IgD-negative memory B cell (primary cell): ENCODE measurements around the gene PAK2. TPM values are rescaled to one million over a fixed set of nuclear protein-coding genes. Genes with fewer than 3 reads are reported as not detected.

Experiments used
- H3K27ac Mint-ChIP-seq, 3 donors: one replicate each; pipeline ENCODE4 v1.8.0; 2020 to 2022; ENCODE audit warnings: mild to moderate bottlenecking in 3 of 3, mixed read lengths in 3 of 3, moderate library complexity in 1 of 3
- H3K27me3 Mint-ChIP-seq: one replicate; pipeline ENCODE4 v1.8.0; 2021; ENCODE audit warnings: mixed read lengths
- H3K36me3 Mint-ChIP-seq: one replicate; pipeline ENCODE4 v1.8.0; 2020; ENCODE audit warnings: mild to moderate bottlenecking, mixed read lengths
- H3K4me1 Mint-ChIP-seq, 3 donors: one replicate each; pipeline ENCODE4 v1.8.0; 2020 to 2022; ENCODE audit warnings: mixed read lengths in 3 of 3, mild to moderate bottlenecking in 1 of 3
- H3K4me3 Mint-ChIP-seq, 4 donors: one replicate each; pipeline ENCODE4 v1.8.0; 2020 to 2022; ENCODE audit warnings: mild to moderate bottlenecking in 4 of 4, mixed read lengths in 4 of 4, moderate library complexity in 3 of 4
- H3K9me3 Mint-ChIP-seq, 3 donors: one replicate each; pipeline ENCODE4 v1.8.0; 2020 to 2021; ENCODE audit warnings: mixed read lengths in 3 of 3, mild to moderate bottlenecking in 1 of 3
- polyA plus RNA-seq: library from polyadenylated mRNA; unstranded; fragments of 300-500 nt; fragmentation: Illumina TruSeq; gene quantifications from one replicate; pipeline ENCODE4 v1.2.3, GENCODE V29; 2021

Gene PAK2
- 35.0 TPM for polyA plus RNA-seq

DNA sequence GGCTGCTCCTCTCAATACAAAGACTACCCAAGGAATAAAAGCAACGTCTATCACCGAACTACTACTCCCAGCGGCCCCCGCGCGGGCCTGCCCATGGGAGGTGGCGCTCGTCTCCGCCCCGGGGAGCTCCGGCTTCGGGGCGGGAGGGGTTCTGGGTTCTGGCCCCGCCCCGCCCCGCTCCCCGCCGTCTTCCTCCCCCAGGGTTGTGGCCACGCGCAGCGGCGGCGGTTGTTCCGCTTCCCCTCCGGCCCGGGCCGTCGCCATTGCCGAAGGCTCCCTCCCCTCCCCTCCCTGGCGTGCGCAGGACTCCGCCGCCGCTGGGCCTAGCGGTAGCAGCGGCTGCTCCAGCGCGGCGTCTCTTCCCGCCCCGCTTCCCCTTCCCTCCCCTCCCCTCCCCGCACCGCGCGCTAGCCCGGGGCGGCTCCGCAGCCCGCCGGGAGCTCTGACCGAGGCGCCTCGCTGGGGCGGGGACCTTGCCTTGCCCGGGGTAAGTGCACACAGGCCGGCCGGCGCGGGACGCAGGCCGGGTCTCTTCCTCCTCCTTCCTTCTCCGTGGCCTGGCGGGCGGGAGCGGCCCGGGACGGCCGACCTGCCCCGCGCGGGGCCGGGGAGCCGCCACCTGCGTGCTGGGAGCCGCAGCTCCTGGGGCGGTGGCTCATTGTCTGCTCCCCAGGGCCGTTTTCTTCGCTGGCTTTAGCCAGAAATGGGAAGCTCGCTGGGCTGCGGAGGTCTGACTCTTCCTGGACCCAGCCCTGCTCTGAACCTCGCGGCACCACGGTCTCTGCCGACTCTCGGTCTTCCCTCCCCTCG is at the start of gene PAK2:
TSS of gene PAK2 (plus strand) at position 187 of the 810 bp plus-strand sequence. CDS start 42,790 bp downstream, outside the sequence.
- H3K4me3 Mint-ChIP-seq, result peak within 1 kb of the TSS; percentile 94 to 100 (median 98)
- no peaks in the 10 kb centered on the region for H3K9me3 Mint-ChIP-seq
- H3K27me3 Mint-ChIP-seq, result no peaks in the 10 kb centered on the region

DNA sequence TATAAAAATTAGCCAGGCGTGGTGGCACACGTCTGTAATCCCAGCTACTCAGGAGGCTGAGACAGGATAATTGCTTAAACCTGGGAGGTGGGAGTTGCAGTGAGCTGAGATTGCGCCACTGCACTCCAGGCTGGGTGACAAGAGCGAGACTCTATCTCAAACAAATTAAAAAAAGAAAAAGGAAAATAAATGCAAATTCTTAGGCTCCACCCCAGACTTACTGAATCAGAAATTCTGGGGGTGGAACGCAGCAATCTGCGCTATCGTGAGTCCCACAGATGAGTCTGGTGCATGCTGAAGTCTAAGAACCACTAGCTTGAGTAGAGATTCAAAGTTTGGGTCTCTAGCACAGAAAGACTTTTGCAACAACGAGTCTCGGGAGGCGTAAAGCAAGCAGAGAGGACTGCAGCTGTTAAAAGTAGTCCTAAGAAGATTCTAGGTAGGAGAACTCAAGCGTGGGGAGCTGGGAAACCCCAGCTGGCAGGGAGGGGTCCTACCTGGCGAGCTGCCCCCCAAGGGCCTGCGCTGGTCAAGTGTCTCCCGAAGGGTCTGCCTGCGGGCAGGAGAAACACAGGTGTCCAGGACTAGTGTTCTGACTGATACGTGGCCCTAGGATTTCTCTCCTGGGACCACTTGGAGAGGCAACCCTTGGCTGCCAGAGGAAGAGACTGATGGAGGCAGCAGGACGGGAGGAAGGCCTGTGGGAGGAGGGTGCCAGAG is 49.6 kb upstream of the PAK2 start:
- Mint-ChIP-seq H3K4me3 (peak overlapping the region in 1 of 4 donors; percentile 12), H3K9me3 (no peaks in the 10 kb centered on the region), H3K27ac (no peak overlapping the region), H3K4me1 (peaks cover 14 to 18% (median 15%) of the 10 kb centered on the region in 3 donors), H3K36me3 (no peaks in the 10 kb centered on the region), H3K27me3 (peaks cover 2% of the 10 kb centered on the region)

More for the DNA sequence above, at the start of gene PAK2:
- H3K27ac Mint-ChIP-seq, result peak within 1 kb of the TSS; percentile 91 to 94 (median 92)
- peaks cover 4% of the 10 kb centered on the region for H3K36me3 Mint-ChIP-seq
- peaks cover 23 to 27% (median 23%) of the 10 kb centered on the region in 3 donors for H3K4me1 Mint-ChIP-seq

DNA sequence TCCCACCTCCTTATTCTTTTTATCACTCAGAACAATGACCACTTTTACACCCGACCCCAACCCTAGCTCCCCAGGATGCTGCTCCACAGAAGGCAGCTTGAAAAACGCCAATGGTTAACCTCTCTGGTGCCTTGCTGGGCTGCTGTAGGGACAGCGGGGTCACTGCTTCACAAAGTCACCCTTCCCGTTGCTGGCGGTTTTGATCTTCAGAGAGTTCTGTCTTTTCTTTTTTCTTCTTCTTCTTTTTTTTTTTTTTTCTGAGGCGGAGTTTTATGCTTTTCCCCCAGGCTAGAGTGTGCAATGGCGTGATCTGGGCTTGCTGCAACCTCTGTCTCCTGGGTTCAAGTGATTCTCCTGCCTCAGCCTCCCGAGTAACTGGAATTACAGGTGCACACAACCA is 48.3 kb upstream of the PAK2 start:
- peak overlapping the region in 1 of 4 donors; percentile 60 for H3K4me3 Mint-ChIP-seq
- H3K9me3 Mint-ChIP-seq, result no peaks in the 10 kb centered on the region
- no peaks in the 10 kb centered on the region for H3K36me3 Mint-ChIP-seq
- peaks cover 2% of the 10 kb centered on the region for H3K27me3 Mint-ChIP-seq
- no peak overlapping the region for H3K27ac Mint-ChIP-seq
- H3K4me1 Mint-ChIP-seq, result peaks cover 10 to 19% (median 11%) of the 10 kb centered on the region in 3 donors

DNA sequence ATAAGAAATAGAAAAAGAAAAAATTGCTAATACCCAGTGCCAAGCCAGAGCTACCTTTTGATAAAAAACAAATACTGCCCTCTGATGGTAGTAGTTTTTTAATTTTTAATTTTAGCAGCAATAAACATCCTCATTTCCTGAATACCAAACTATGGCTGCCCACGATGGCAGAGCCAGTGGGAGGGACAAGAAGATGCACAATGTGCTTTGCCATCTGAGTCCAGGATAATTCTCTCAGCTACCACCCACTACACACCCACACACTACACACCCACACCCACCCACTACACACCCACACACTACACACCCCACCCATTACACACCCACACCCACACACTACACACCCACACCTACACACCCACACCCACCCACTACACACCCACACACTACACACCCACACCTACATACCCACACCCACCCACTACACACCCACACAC is 45.4 kb upstream of the PAK2 start:
- Mint-ChIP-seq H3K4me3 (no peak overlapping the region), H3K27ac (no peak overlapping the region), H3K4me1 (peaks cover 7 to 13% (median 13%) of the 10 kb centered on the region in 3 donors), H3K9me3 (no peaks in the 10 kb centered on the region), H3K36me3 (peaks cover under 1% of the 10 kb centered on the region), H3K27me3 (peaks cover 2% of the 10 kb centered on the region)

DNA sequence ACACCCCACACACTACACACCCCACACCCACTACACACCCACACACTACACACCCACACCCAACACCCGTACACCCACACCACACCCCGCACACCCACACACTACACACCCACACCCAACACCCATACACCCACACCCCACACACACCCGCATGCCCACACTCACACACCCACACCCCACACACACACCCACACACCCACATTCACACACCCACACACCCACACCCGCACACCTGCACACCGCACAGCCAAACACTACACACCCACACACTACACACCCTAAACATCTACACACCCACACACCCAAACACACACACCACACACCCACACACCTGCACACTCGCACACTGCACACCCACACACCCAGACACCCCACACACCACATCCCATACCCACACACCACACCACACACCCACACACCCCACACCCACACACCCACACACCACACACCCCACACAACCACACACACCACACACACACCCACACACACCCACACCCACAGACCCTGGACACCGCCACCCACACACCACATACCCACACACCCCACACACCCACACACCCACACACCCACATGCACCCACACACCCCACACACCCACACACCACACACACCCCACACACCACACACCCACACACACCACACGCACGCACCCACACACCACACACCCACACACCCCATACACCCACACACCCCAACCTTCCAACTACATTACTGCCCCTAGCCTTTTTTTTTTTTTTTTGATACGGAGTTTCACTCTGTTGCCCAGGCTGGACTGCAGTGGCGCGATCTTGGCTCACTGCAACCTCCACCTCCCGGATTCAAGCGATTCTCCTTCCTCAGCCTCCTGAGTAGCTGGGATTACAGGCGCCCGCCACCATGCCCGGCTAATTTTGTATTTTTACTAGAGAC is 44.5 kb upstream of the PAK2 start:
- Mint-ChIP-seq H3K27me3 (peaks cover 2% of the 10 kb centered on the region), H3K4me3 (no peak overlapping the region), H3K27ac (no peak overlapping the region), H3K9me3 (no peaks in the 10 kb centered on the region), H3K36me3 (peaks cover 6% of the 10 kb centered on the region), H3K4me1 (peaks cover 5 to 13% (median 13%) of the 10 kb centered on the region in 3 donors)

DNA sequence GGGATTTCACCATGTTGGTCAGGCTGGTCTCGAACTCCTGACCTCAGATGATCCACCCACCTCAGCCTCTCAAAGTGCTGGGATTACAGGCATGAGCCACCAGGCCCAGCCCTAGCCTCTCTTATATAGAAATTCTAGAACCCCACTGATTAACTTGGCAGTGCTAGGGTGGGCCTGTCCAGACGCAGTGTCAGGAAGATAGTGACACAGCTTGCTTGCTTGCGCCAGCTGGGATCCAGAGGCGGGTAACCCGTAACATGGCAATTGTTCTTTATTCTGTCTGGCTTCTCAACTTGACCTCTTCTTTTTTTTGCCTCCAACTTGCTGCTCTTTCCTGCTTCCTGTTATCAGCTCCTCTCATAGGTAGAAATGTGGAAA is 43.8 kb upstream of the PAK2 start:
- no peak overlapping the region for H3K4me3 Mint-ChIP-seq
- no peaks in the 10 kb centered on the region for H3K9me3 Mint-ChIP-seq
- peaks cover 6% of the 10 kb centered on the region for H3K36me3 Mint-ChIP-seq
- H3K27me3 Mint-ChIP-seq, result peaks cover 2% of the 10 kb centered on the region
- H3K27ac Mint-ChIP-seq, result no peak overlapping the region
- H3K4me1 Mint-ChIP-seq, result peaks cover 5 to 13% (median 13%) of the 10 kb centered on the region in 3 donors

DNA sequence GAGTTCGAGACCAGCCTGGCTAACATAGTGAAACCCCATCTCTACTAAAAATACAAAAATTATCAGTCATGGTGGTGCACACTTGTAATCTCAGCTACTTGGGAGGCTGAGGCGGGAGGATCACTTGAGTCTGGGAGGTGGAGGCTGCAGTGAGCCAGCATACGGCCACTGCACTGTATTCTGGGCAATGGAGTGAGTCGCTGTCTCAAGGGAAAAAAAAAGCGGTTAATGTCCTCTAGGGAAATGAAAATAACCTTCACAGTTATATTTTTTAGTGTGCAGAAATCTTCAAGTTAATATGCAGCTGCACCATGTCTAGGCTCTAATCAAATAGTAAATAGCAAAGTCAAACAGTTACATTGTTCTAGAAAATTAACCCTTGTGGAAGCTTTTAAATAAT is 42.4 kb upstream of the PAK2 start:
- Mint-ChIP-seq H3K27ac (peak overlapping the region in 2 of 3 donors; percentile 65 to 85), H3K9me3 (no peaks in the 10 kb centered on the region), H3K27me3 (peaks cover 2% of the 10 kb centered on the region), H3K4me3 (peak overlapping the region in 1 of 4 donors; percentile 56), H3K4me1 (peaks cover 5 to 13% (median 13%) of the 10 kb centered on the region in 3 donors), H3K36me3 (peaks cover 6% of the 10 kb centered on the region)

DNA sequence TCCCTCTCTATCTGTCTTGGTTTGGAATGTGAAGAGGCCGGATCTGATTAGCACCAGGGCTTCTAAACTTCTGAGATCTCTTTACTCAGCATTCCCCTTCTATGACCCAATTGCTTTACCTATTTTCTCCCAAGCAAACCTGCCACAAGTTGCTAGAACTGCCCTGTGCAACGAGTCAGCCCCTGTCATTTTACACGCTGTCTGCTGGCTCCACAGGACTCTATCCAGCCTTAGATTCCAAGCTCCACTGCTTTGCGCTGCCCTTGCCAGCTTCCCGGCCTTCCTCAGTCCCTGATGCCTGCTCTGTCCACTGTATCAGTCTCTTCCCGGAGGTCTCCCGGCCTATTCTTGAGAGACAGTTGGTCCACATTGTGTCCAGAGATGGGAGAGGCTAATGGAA is 39.9 kb upstream of the PAK2 start:
- no peaks in the 10 kb centered on the region for H3K27me3 Mint-ChIP-seq
- H3K9me3 Mint-ChIP-seq, result no peaks in the 10 kb centered on the region
- H3K4me3 Mint-ChIP-seq, result no peak overlapping the region
- H3K27ac Mint-ChIP-seq, result no peak overlapping the region
- H3K36me3 Mint-ChIP-seq, result peaks cover 9% of the 10 kb centered on the region
- peaks cover 7 to 13% (median 11%) of the 10 kb centered on the region in 3 donors for H3K4me1 Mint-ChIP-seq

DNA sequence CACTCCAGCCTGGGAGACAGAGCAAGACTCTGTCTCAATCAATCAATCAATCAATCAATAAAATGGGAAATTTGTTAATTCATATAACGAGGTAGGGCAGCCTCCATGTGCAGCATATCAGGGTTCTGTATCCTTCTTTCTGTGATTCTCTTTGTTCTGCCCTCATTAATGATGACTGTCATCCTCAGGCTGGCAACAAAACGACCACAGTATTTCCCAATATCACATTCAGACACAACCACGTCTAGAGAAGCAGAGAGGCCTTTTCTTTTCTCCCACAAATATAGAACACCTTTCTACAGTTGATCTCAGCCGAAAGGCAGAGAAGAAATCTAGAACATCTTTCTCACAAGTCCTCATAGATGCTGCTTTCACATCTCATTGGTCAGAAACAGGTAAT is 38.9 kb upstream of the PAK2 start:
- Mint-ChIP-seq H3K4me1 (peaks cover 7 to 11% (median 9%) of the 10 kb centered on the region in 3 donors), H3K36me3 (peaks cover 9% of the 10 kb centered on the region), H3K27ac (no peak overlapping the region), H3K9me3 (no peaks in the 10 kb centered on the region), H3K27me3 (no peaks in the 10 kb centered on the region), H3K4me3 (no peak overlapping the region)

DNA sequence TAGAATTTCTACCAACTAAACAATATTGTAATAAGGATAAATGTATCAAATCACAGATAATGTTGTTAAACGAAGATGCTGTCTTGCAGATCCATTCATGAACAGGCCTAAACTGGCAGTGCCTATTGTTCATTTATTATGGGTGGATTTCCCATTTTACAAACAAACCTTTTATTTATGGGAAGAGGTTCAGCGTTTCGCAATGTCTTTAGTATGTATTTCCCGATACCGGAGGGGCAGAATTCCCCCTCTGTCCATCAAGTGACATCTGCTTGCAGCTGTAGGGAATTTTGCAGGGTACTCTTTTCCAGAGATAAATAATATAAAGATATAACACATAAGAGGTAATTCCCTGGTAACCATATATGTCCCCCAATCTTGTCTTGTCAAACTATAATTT is 33.3 kb upstream of the PAK2 start:
- Mint-ChIP-seq H3K4me3 (no peak overlapping the region), H3K9me3 (no peaks in the 10 kb centered on the region), H3K36me3 (peaks cover 9% of the 10 kb centered on the region), H3K4me1 (peaks cover 0 to 3% (median 1%) of the 10 kb centered on the region in 3 donors), H3K27me3 (no peaks in the 10 kb centered on the region), H3K27ac (no peak overlapping the region)

DNA sequence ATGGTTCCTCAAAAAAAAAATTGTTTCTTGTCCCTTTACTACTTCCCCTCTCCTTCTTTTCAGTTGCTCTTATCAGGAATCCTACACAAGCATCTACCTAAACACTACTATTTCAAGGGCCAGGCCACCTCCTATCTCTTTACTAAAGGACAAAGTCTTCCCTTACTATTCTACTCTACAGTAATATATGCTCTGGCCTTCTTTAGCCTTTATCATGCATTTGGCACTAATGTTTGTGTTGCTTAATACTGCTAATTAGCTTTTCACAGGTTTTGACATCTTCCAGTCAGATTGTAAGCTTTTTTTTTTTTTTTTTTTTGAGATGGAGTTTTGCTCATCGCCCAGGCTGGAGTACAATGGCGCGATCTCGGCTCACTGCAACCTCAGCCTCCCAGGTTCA is 32.9 kb upstream of the PAK2 start:
- H3K27ac Mint-ChIP-seq, result no peak overlapping the region
- H3K27me3 Mint-ChIP-seq, result no peaks in the 10 kb centered on the region
- peaks cover 9% of the 10 kb centered on the region for H3K36me3 Mint-ChIP-seq
- no peaks in the 10 kb centered on the region for H3K9me3 Mint-ChIP-seq
- H3K4me3 Mint-ChIP-seq, result no peak overlapping the region
- H3K4me1 Mint-ChIP-seq, result peaks cover 1 to 6% (median 4%) of the 10 kb centered on the region in 3 donors

DNA sequence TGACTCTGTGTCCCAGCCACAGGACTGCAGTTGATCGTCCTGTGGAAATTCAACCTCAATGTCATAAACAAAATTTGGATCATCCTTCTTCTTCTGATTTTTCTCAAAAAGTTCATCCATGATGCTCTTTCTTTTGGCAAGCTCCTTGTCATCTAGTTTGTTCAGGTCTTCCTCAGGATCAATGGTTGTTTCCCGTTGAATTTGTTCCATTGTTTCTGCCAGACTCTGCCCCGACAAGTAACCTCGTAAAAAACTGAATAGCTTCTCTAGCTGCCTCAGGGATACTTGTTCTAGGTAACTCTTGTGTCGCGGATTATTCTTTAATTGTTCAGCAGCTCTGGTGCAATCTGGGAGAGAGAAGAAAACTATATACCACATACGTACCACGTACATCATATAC is 32.1 kb upstream of the PAK2 start:
- Mint-ChIP-seq H3K27ac (no peak overlapping the region), H3K27me3 (no peaks in the 10 kb centered on the region), H3K36me3 (peaks cover 9% of the 10 kb centered on the region), H3K4me1 (peaks cover 1 to 7% (median 5%) of the 10 kb centered on the region in 3 donors), H3K4me3 (no peak overlapping the region), H3K9me3 (no peaks in the 10 kb centered on the region)

DNA sequence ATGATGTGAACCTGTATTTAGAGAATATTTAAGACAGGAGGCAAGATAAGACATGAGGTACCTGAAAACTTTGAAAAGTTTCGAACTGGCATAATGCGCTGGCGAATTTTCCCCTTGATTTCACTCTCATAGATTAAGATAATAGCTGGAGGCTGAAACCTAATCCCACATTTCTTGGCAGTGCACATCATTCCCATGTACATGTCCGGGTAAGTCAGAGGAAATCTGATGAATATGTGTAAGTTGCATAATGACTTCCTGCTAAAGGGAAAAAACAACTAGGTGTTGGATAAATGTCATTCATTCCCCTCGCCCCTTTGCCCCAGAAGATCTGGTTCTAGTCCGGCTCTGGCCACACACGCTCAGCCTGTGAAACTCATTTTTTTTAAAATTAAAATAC is 31.2 kb upstream of the PAK2 start:
- H3K4me3 Mint-ChIP-seq, result no peak overlapping the region
- H3K27me3 Mint-ChIP-seq, result no peaks in the 10 kb centered on the region
- H3K36me3 Mint-ChIP-seq, result peaks cover 6% of the 10 kb centered on the region
- no peaks in the 10 kb centered on the region for H3K9me3 Mint-ChIP-seq
- peaks cover 5 to 11% (median 10%) of the 10 kb centered on the region in 3 donors for H3K4me1 Mint-ChIP-seq
- H3K27ac Mint-ChIP-seq, result no peak overlapping the region

DNA sequence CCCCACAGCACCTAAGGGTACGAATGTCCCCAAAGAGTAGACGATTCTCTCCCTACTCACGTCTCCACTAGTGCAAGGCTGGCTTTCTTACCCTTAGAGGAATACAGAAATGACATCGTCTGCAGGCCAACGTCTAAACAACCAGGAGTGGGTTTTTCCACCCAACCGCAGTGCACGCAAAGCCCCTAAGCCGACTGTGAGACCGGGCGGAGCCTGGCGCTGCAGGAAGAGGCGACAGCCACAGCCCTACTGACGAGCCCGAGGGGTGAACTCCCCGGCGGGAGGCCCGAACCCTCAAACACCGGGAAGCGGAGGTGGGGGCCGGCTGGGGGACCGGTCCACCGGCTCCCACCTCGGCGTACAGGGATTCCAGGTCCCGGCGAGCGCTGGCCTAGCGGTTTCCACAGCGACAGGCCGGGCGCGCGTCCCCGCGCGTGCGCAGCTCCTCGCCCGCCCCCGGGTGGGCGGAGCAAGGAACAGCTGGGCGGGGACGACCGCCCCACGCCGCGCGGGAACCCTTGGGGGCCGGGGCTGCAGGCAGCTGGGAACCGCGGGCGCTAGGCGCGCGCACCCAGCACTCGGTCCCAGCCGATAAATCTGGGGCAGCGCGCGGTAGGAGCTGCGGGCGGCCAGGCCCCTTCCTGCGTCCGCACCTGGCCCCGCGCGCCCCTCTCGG is 27.7 kb upstream of the PAK2 start, which contains the start of the genes CEP19 and PIGX:
TSS of gene CEP19 (minus strand) at position 413 of the 676 bp plus-strand sequence. CDS start 3,593 bp downstream, outside the sequence.
TSS of gene PIGX (plus strand) at position 540 of the 676 bp plus-strand sequence.
- H3K36me3 Mint-ChIP-seq, result peaks cover 6% of the 10 kb centered on the region
- H3K4me3 Mint-ChIP-seq, result peak within 1 kb of the TSS; percentile 88 to 93 (median 92)
- H3K9me3 Mint-ChIP-seq, result no peaks in the 10 kb centered on the region
- H3K4me1 Mint-ChIP-seq, result peaks cover 7 to 11% (median 11%) of the 10 kb centered on the region in 3 donors
- H3K27ac Mint-ChIP-seq, result peak within 1 kb of the TSS; percentile 97 to 98 (median 97)
- no peaks in the 10 kb centered on the region for H3K27me3 Mint-ChIP-seq
